Sigmoid colon (tissue), 4 donors: Measurements from ENCODE around the gene SCFD1.

ENCODE experiments used
- EP300 ChIP-seq, 4 donors: sonication (generic); formaldehyde crosslinking; IDR thresholded peaks; one replicate each; pipeline ENCODE4 v1.6.1; 2017; ENCODE audit warnings: antibody characterized with exemption in 4 of 4
- POLR2A ChIP-seq, 2 donors: fragments of 450-650 bp; IDR thresholded peaks; one replicate each; pipeline ENCODE4 v1.6.1; 2016; ENCODE audit warnings: antibody characterized with exemption in 2 of 2, mild to moderate bottlenecking in 2 of 2, moderate library complexity in 2 of 2

- no peak for TF ChIP-seq EP300 (IDR thresholded peaks at IDR 0.05)
- no peak for TF ChIP-seq POLR2A (IDR thresholded peaks at IDR 0.05)
Observed at GRCh38 chr14:30767624-30768023, 145.5 kb downstream of the SCFD1 start.
